Small intestine (tissue), 7 donors: ENCODE results near the gene CAVIN2. TPM values are rescaled to one million over a fixed set of nuclear protein-coding genes. Genes with fewer than 3 reads are reported as not detected.

Experiments used
- DNase-seq, 2 donors: peaks; one replicate each; pipeline versions ENCODE4 v3.0.0 to v3.0.0-alpha.2; 2013
- FAIRE-seq: peaks from 2 replicates; lab custom pipeline; 2012; peaks lifted over from hg19 to GRCh38; lab: Jason Lieb, UNC
- H3K27ac ChIP-seq, 3 donors: one replicate each; pipeline ENCODE4 v1.5.1; 2013; ENCODE audit warnings: low read length in 2 of 3, mild to moderate bottlenecking in 2 of 3, control low read depth in 1 of 3, inconsistent platforms in 1 of 3, low read depth in 1 of 3, moderate library complexity in 1 of 3
- H3K27me3 ChIP-seq, 3 donors: one replicate each; pipeline ENCODE4 v1.6.1; 2013; ENCODE audit warnings: low read length in 3 of 3, inconsistent platforms in 1 of 3; ENCODE audit not compliant: control insufficient read depth in 3 of 3, insufficient read depth in 3 of 3
- H3K36me3 ChIP-seq, 3 donors: one replicate each; pipeline ENCODE4 v1.6.1; 2013; ENCODE audit warnings: low read length in 3 of 3, inconsistent platforms in 1 of 3, low read depth in 1 of 3, mild to moderate bottlenecking in 1 of 3, moderate library complexity in 1 of 3; ENCODE audit not compliant: control insufficient read depth in 3 of 3, insufficient read depth in 2 of 3
- H3K4me1 ChIP-seq, 3 donors: one replicate each; pipeline ENCODE4 v1.6.1; 2013; ENCODE audit warnings: low read length in 2 of 3, inconsistent platforms in 1 of 3, low read depth in 1 of 3, mild to moderate bottlenecking in 1 of 3, moderate library complexity in 1 of 3; ENCODE audit not compliant: control insufficient read depth in 3 of 3, insufficient read depth in 2 of 3
- H3K4me3 ChIP-seq, 3 donors: one replicate each; pipeline ENCODE4 v1.5.1; 2013; ENCODE audit warnings: low read length in 3 of 3, control low read depth in 1 of 3, inconsistent platforms in 1 of 3, low read depth in 1 of 3, mild to moderate bottlenecking in 1 of 3, moderate library complexity in 1 of 3
- H3K9me3 ChIP-seq, 2 donors: one replicate each; pipeline ENCODE4 v1.6.1; 2013; ENCODE audit warnings: low read depth in 1 of 2, low read length in 1 of 2; ENCODE audit not compliant: control insufficient read depth in 2 of 2, insufficient read depth in 1 of 2
- WGBS, 3 donors: extraction: QIAGEN DNeasy Blood & Tissue Kit; methylation state at CpG; one replicate each; pipeline ENCODE4 v1.1.7; 2013; 5-methylcytosine and 5-hydroxymethylcytosine counted together
- polyA plus RNA-seq, 4 donors: library from polyadenylated mRNA; stranded (reverse) in 3 of 4; unstranded in 1 of 4; fragments of 200-250 nt in 3 of 4; fragments of 120-200 nt in 1 of 4; gene quantifications; one replicate each; pipeline versions ENCODE4 v1.2.1 to v1.2.3, GENCODE V29; 2013
- donor health status: healthy with polysubstance abuse.
- donor health status: control.
- donor health status: control.
- donor health status: Bipolar disorder and iron deficiency.
- donor health status: healthy.

The CAVIN2 gene
- polyA plus RNA-seq, 4 donors = 0.89 to 29.8 (median 10.0) TPM

DNA sequence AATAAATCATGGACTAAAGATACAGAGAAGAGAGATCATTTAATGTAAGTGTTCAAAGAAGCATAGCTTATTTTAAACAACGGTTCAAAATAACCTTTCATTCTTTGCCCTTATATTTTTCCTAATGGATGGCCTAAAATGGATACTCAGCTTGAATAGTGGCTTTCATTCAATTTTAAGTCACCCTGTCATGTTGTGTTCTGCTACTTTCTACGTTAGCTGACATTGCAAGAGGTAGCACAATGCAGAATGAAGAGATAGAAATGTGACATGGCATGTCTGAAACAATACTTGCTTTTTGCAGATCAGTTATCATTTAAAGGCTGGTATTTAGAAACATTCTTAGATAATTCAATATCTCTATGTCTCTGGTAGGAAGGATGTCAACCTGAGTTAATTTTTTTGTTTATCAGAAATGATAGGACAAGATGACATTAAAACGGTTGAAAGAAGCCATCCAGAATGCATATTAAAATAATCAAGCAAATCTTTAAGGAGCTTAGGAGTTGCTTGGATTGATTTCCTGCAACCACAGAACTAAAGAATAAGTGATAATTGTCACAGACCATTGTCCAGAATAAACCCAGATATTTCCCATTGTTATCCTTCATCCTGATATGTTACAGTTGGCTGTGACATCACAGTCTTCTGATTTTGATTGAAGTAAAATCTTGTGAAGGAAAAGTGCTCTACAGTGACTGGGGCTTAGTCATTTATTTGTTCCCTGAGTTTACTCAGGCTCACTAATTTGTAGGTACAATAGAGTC is 41.7 kb upstream of the CAVIN2 start:
- peaks cover 0 to 13% (median 3%) of the 10 kb centered on the region in 3 donors for H3K4me1 ChIP-seq
- H3K27me3 ChIP-seq = no peaks in the 10 kb centered on the region
- no peaks in the 10 kb centered on the region for H3K36me3 ChIP-seq
- H3K27ac ChIP-seq = no peak overlapping the region
- no peaks in the 10 kb centered on the region for H3K9me3 ChIP-seq
- FAIRE-seq = no peak
- no peak for DNase-seq
- WGBS, 3 donors = 76 to 84% (median 82%) methylated on average over 3 of the region's 3 CpGs
- no peak overlapping the region for H3K4me3 ChIP-seq

- Histone ChIP-seq H3K27ac (no peak overlapping the region), H3K4me1 (peaks cover 0 to 13% (median 3%) of the 10 kb centered on the region in 3 donors), H3K4me3 (no peak overlapping the region), H3K27me3 (no peaks in the 10 kb centered on the region), H3K36me3 (no peaks in the 10 kb centered on the region), H3K9me3 (no peaks in the 10 kb centered on the region)
- 18 to 69% (median 38%) methylated on average over 6 of the region's 6 CpGs for WGBS, 3 donors
- FAIRE-seq = no peak
- DNase-seq = peak in 1 of 2 donors; percentile 36
Observed at GRCh38 chr2:191885650-191886049, 38.8 kb upstream of the CAVIN2 start.

DNA sequence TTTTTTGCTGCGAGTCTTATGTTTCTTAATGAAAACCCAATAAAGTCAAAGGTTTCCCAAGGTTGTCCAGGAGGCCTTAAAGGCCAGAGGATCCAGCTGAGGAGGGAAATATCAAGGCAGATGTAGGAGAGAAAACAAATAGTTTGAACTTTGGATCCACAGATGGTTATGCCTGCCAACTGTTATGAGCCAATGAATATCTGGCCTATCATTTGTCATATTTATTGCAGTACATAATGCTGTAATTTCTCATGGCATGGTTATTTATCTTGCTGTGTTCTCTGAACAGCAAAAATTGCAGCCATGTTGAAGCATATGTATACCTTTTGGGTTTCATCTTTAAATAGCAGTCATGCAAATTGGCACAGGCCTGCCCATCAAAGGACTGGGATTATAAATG is 38.2 kb upstream of the CAVIN2 start:
- Histone ChIP-seq H3K9me3 (no peaks in the 10 kb centered on the region), H3K36me3 (no peaks in the 10 kb centered on the region), H3K27me3 (no peaks in the 10 kb centered on the region), H3K27ac (peak overlapping the region in 1 of 3 donors; percentile 12), H3K4me1 (peaks cover 0 to 13% (median 3%) of the 10 kb centered on the region in 3 donors), H3K4me3 (no peak overlapping the region)
- FAIRE-seq = no peak
- 13 to 51% (median 36%) methylated on average over 1 of the region's 1 CpG for WGBS, 3 donors
- peak; percentile 49 to 85 for DNase-seq

GRCh38 chr2:191881982-191882816 is 35.3 kb upstream of the CAVIN2 start:
- Histone ChIP-seq H3K4me3 (no peak overlapping the region), H3K4me1 (peaks cover 0 to 13% (median 3%) of the 10 kb centered on the region in 3 donors), H3K9me3 (no peaks in the 10 kb centered on the region), H3K27ac (no peak overlapping the region), H3K36me3 (no peaks in the 10 kb centered on the region), H3K27me3 (no peaks in the 10 kb centered on the region)
- DNase-seq (no peak), FAIRE-seq (no peak)
- 93 to 95% (median 93%) methylated on average over 34 of the region's 34 CpGs for WGBS, 3 donors

- H3K9me3 ChIP-seq = no peaks in the 10 kb centered on the region
- no peak overlapping the region for H3K4me3 ChIP-seq
- peak overlapping the region in 1 of 3 donors; percentile 19 for H3K27ac ChIP-seq
- no peaks in the 10 kb centered on the region for H3K36me3 ChIP-seq
- FAIRE-seq (no peak), DNase-seq (peak in 1 of 2 donors; percentile 51)
- WGBS, 3 donors = 64 to 69% (median 67%) methylated on average over 2 of the region's 2 CpGs
- no peaks in the 10 kb centered on the region for H3K4me1 ChIP-seq
- no peaks in the 10 kb centered on the region for H3K27me3 ChIP-seq
Observed at GRCh38 chr2:191878548-191879279, 31.8 kb upstream of the CAVIN2 start.

GRCh38 chr2:191877875-191878274 is 31.0 kb upstream of the CAVIN2 start:
- no peak overlapping the region for H3K4me3 ChIP-seq
- no peaks in the 10 kb centered on the region for H3K36me3 ChIP-seq
- 79 to 87% (median 79%) methylated on average over 4 of the region's 4 CpGs for WGBS, 3 donors
- H3K27me3 ChIP-seq = no peaks in the 10 kb centered on the region
- no peak overlapping the region for H3K27ac ChIP-seq
- FAIRE-seq (no peak), DNase-seq (no peak)
- no peaks in the 10 kb centered on the region for H3K9me3 ChIP-seq
- no peaks in the 10 kb centered on the region for H3K4me1 ChIP-seq

GRCh38 chr2:191875859-191876258 is 29.0 kb upstream of the CAVIN2 start:
- Histone ChIP-seq H3K4me3 (no peak overlapping the region), H3K9me3 (no peaks in the 10 kb centered on the region), H3K36me3 (no peaks in the 10 kb centered on the region), H3K27me3 (no peaks in the 10 kb centered on the region), H3K4me1 (no peaks in the 10 kb centered on the region), H3K27ac (no peak overlapping the region)
- 70 to 86% (median 71%) methylated on average over 2 of the region's 2 CpGs for WGBS, 3 donors
- FAIRE-seq (no peak), DNase-seq (no peak)

GRCh38 chr2:191870744-191871143 is 23.9 kb upstream of the CAVIN2 start:
- no peak for FAIRE-seq
- DNase-seq = no peak
- no peaks in the 10 kb centered on the region for H3K36me3 ChIP-seq
- no peak overlapping the region for H3K27ac ChIP-seq
- no peak overlapping the region for H3K4me3 ChIP-seq
- H3K9me3 ChIP-seq = no peaks in the 10 kb centered on the region
- peaks cover 2 to 13% (median 5%) of the 10 kb centered on the region in 3 donors for H3K4me1 ChIP-seq
- no peaks in the 10 kb centered on the region for H3K27me3 ChIP-seq
